OCI-LY7 (cell line): ENCODE results near the gene ZFHX3. TPM values are rescaled to one million over a fixed set of nuclear protein-coding genes. Genes with fewer than 3 reads are reported as not detected.

Source experiments
- BruUV-seq: library from RNA; stranded (reverse); fragments of 400-500 nt; replicated peaks from 2 replicates; lab custom pipeline; 2021; lab: Mats Ljungman, UMichigan
- CTCF ChIA-PET: fragments of 300-600 bp; sonication (Branson Sonifier 250); formaldehyde crosslinking; loops from one replicate; lab custom pipeline; 2022; ENCODE audit warnings: antibody characterized with exemption; ENCODE audit not compliant: unreplicated experiment; lab: Charles Lee
- POLR2A ChIA-PET: fragments of 300-600 bp; sonication (Branson Sonifier 250); formaldehyde crosslinking; loops from one replicate; lab custom pipeline; 2022; ENCODE audit warnings: antibody characterized with exemption; lab: Charles Lee
- DNase-seq: peaks from one replicate; pipeline ENCODE4 v3.0.0-alpha.2; 2015; ENCODE audit warnings: low spot score
- H2AFZ ChIP-seq: fragments of 200-600 bp; sonication (generic), shearing (Covaris generic); 2 replicates; pipeline ENCODE4 v1.6.1; 2014; ENCODE audit warnings: mild to moderate bottlenecking, antibody characterized with exemption, low read length, moderate library complexity
- H3K27ac ChIP-seq: fragments of 200-600 bp; sonication (generic); 2 replicates; pipeline ENCODE4 v1.5.1; 2014; ENCODE audit warnings: mixed run types, low read depth, mild to moderate bottlenecking, moderate library complexity, low read length, inconsistent platforms; ENCODE audit not compliant: poor library complexity, severe bottlenecking
- H3K36me3 ChIP-seq: fragments of 200-600 bp; sonication (generic); 2 replicates; pipeline ENCODE4 v1.6.1; 2014; ENCODE audit warnings: mild to moderate bottlenecking, antibody characterized with exemption, low read length, moderate library complexity, mixed read lengths; ENCODE audit not compliant: insufficient read depth
- H3K4me1 ChIP-seq: fragments of 200-600 bp; sonication (generic); 2 replicates; pipeline ENCODE4 v1.5.1; 2014; ENCODE audit warnings: mild to moderate bottlenecking, low read length; ENCODE audit not compliant: insufficient read depth, poor library complexity, severe bottlenecking
- H3K4me2 ChIP-seq: fragments of 200-600 bp; sonication (generic); 2 replicates; pipeline ENCODE4 v1.6.1; 2014; ENCODE audit warnings: mild to moderate bottlenecking, low read length
- H3K4me3 ChIP-seq: fragments of 200-600 bp; sonication (generic); 2 replicates; pipeline ENCODE4 v1.5.1; 2014; ENCODE audit warnings: mild to moderate bottlenecking, low read depth, low read length; ENCODE audit not compliant: poor library complexity, severe bottlenecking
- H3K79me2 ChIP-seq: fragments of 200-600 bp; sonication (generic); 2 replicates; pipeline ENCODE4 v1.6.1; 2016; ENCODE audit warnings: low read depth, mild to moderate bottlenecking, low read length, moderate library complexity, mixed read lengths; ENCODE audit not compliant: insufficient read depth
- H3K9me2 ChIP-seq: fragments of 200-600 bp; sonication (generic); 2 replicates; pipeline ENCODE4 v1.6.1; 2016; ENCODE audit warnings: mild to moderate bottlenecking, low read length, mixed read lengths; ENCODE audit not compliant: insufficient read depth
- H3K9me3 ChIP-seq: fragments of 200-600 bp; sonication (generic); 2 replicates; pipeline ENCODE4 v1.6.1; 2014; ENCODE audit warnings: mild to moderate bottlenecking, mixed run types, low read length, mixed read lengths
- H4K20me1 ChIP-seq: fragments of 200-600 bp; sonication (generic); 2 replicates; pipeline ENCODE4 v1.6.1; 2014; ENCODE audit warnings: mild to moderate bottlenecking, antibody characterized with exemption, low read length, moderate library complexity, mixed read lengths; ENCODE audit not compliant: insufficient read depth
- CTCF ChIP-seq: fragments of 200-600 bp; sonication (generic); conservative IDR thresholded peaks from 2 replicates; pipeline ENCODE4 v1.5.1; 2014; ENCODE audit warnings: mild to moderate bottlenecking, antibody characterized with exemption, low read length, moderate library complexity, mixed read lengths
- EZH2phosphoT487 ChIP-seq: fragments of 200-600 bp; sonication (generic); IDR thresholded peaks from 2 replicates; pipeline ENCODE4 v1.6.1; 2018; ENCODE audit warnings: low read depth, borderline replicate concordance, mild to moderate bottlenecking, mixed run types, antibody characterized with exemption, low read length, moderate library complexity, mixed read lengths
- intact Hi-C: fragments of 100-400 bp; cut with micrococcal nuclease; formaldehyde crosslinking; loops from one replicate; pipeline ENCODE4 v1.10.0; 2022; ENCODE audit not compliant: unreplicated experiment
- total RNA-seq, 2 experiments: library from RNA; depleted of rRNA in 1 of 2; stranded (reverse); fragments of >200 nt in 1 of 2; shearing (Covaris generic) in 1 of 2; gene quantifications; 2 replicates each; pipeline ENCODE4 v1.2.3, GENCODE V29; 2014 to 2022

The ZFHX3 gene
- total RNA-seq, 2 experiments from 2014 or later = 1.3 to 6.2 TPM

DNA sequence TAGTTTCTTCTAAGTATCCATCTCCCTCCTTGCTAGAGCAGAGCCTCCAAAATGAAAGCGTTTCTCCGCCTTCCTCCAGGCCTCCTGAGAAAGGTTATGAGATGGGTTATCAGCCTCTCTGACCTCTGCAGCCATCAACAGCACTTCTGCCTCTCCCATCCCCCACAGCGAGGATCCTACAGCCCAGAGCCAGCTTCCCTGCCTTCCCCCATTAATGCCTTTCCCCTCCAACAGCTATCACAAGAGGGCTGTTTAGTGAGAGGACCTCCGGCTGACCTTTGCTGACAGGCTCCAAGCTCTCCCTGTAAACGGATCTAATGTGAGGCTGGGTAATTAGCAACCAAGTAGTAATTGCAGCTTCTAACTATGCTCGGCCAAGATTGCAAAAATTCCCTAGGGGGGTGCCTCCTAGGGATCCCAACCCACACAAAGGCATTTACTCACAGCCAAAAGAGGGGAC lies 55.8 kb downstream of the ZFHX3 start:
- POLR2A ChIA-PET = interaction anchor here (0.6 kb wide), 1 partner anchor 34 kb away, joined by 4 read pairs; no protein-coding TSS in a partner anchor
- H3K36me3 ChIP-seq = no peaks in the 10 kb centered on the region
- BruUV-seq = no TSS peak
- no peak overlapping the region for H3K27ac ChIP-seq
- CTCF ChIA-PET = no interaction called here
- no peaks in the 10 kb centered on the region for H3K79me2 ChIP-seq
- no peaks in the 10 kb centered on the region for H3K4me1 ChIP-seq
- DNase-seq = no peak
- intact Hi-C loops = no loop called here
- no peak overlapping the region for H3K4me2 ChIP-seq
- no peak overlapping the region for H3K4me3 ChIP-seq
- no peaks in the 10 kb centered on the region for H4K20me1 ChIP-seq
- no peak overlapping the region for H2AFZ ChIP-seq
- TF ChIP-seq CTCF (no peak), EZH2phosphoT487 (no peak)
- no peaks in the 10 kb centered on the region for H3K9me2 ChIP-seq
- no peaks in the 10 kb centered on the region for H3K9me3 ChIP-seq

DNA sequence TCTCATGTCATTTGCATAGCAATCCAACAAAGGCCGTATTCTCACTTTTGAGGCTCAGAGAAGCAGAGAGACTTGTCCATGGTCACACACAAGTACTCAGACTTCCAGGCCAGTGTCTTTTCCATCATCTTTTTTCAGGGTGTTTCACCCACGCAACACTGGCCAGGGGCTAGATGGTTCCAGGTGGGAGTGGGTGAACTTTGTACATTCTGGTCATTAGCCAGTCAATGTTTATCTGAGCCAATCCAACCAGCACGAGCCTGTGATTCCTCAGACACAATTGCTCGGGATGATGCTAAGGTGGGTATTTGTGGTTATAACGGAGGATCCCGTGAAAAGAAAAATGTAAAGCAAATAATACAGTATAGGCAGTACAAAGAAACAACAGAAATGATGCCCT lies 56.3 kb downstream of the ZFHX3 start:
- Histone ChIP-seq H3K4me3 (no peak overlapping the region), H3K4me2 (no peak overlapping the region), H3K9me3 (no peaks in the 10 kb centered on the region), H2AFZ (no peak overlapping the region), H3K27ac (no peak overlapping the region), H3K4me1 (no peaks in the 10 kb centered on the region), H4K20me1 (no peaks in the 10 kb centered on the region), H3K79me2 (no peaks in the 10 kb centered on the region), H3K36me3 (no peaks in the 10 kb centered on the region), H3K9me2 (no peaks in the 10 kb centered on the region)
- ChIA-PET POLR2A (interaction anchor here (0.6 kb wide), 1 partner anchor 35 kb away, joined by 4 read pairs; no protein-coding TSS in a partner anchor), CTCF (no interaction called here)
- intact Hi-C loops = no loop called here
- no peak for DNase-seq
- TF ChIP-seq CTCF = no peak
- no TSS peak for BruUV-seq

- no peak for DNase-seq
- Histone ChIP-seq H3K36me3 (no peaks in the 10 kb centered on the region), H3K27ac (no peak overlapping the region), H3K4me2 (no peak overlapping the region), H2AFZ (no peak overlapping the region), H3K4me3 (no peak overlapping the region), H3K9me2 (no peaks in the 10 kb centered on the region), H3K9me3 (no peaks in the 10 kb centered on the region), H3K4me1 (no peaks in the 10 kb centered on the region), H4K20me1 (no peaks in the 10 kb centered on the region), H3K79me2 (no peaks in the 10 kb centered on the region)
- CTCF ChIA-PET = no interaction called here
- BruUV-seq = no TSS peak
- POLR2A ChIA-PET = no interaction called here
- TF ChIP-seq EZH2phosphoT487 (no peak), CTCF (no peak)
- intact Hi-C loops = no loop called here
These were observed 56.7 kb downstream of the ZFHX3 start for GRCh38 chr16:72991211-72991610.
